ENCODE data around the gene PECR.
"Not testable (repeated sequence)": the region's sequence is repeated elsewhere in the genome, so short reads cannot be mapped to it uniquely, and the experiment has no call there.

PECR gene

GRCh38 chr2:215998636-215999035 is 83.0 kb downstream of the PECR start:
- no peak for DNase-seq

- DNase-seq = no peak
Observed at GRCh38 chr2:215997219-215997618, 84.4 kb downstream of the PECR start.

DNA sequence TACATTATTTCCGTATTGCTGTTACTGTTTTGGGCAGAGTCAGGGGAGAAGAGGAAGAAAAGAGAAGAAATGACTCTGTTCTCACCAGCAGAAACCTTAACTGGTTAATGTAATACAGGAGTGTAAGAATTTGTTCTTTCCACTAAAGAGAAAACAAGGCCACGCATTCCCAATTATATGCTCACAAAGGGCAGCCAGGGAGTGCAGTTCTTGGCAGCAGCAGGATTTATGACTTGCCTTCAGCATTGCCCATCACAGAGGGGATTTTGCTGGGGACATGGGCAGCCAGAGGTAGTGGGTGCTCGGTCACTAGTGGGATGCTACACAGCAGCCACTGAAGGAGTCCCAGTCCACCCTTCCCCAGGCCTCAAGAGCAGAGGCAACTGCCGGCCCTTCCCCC is 86.7 kb downstream of the PECR start:
- DNase-seq = no peak

DNA sequence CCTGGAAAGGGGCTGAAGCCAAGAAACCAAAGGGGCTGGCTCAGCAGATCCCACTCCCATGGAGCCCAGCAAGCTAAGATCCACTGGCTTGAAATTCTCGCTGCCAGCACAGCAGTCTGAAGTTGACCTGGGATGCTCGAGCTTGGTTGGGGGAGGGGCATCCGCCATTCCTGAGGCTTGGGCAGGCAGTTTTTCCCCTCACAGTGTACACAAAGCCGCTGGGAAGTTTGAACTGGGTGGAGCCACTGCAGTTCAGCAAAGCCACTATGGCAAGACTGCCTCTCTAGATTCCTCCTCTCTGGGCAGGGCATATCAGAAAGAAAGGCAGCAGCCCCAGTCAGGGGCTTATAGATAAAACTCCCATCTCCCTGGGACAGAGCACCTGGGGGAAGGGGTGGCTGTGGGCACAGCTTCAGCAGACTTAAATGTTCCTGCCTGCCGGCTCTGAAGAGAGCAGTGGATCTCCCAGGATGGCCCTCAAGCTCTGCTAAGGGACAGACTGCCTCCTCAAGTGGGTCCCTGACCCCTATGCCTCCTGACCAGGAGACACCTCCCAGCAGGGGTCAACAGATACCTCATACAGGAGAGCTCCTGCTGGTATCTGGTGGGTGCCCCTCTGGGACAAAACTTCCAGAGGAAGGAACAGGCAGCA is 92.9 kb downstream of the PECR start:
- not testable (repeated sequence) for DNase-seq
